Measurements from ENCODE around the gene SLC6A6.

DNA sequence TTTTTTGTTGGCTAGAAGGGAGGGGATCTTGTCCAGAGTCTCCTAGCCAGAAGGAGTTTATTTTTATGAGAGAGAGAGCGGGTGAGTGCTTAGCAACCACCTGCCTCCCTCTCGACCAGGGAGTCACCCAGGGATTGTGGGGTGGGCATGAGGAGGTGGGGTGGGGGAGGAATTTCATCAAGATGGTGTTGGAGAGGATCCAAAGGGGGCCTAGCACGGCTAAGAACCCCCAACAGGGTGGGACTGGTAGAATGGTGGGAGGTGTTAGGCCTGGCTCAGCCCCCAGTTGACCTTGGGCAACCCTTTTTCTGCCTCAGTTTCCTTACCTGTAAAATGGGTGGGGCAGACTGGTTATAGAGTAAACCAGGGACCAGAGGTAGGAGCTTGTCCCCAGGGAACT is 1.8 kb downstream of the SLC6A6 start:
- TF ChIP-seq, protein P1, sequence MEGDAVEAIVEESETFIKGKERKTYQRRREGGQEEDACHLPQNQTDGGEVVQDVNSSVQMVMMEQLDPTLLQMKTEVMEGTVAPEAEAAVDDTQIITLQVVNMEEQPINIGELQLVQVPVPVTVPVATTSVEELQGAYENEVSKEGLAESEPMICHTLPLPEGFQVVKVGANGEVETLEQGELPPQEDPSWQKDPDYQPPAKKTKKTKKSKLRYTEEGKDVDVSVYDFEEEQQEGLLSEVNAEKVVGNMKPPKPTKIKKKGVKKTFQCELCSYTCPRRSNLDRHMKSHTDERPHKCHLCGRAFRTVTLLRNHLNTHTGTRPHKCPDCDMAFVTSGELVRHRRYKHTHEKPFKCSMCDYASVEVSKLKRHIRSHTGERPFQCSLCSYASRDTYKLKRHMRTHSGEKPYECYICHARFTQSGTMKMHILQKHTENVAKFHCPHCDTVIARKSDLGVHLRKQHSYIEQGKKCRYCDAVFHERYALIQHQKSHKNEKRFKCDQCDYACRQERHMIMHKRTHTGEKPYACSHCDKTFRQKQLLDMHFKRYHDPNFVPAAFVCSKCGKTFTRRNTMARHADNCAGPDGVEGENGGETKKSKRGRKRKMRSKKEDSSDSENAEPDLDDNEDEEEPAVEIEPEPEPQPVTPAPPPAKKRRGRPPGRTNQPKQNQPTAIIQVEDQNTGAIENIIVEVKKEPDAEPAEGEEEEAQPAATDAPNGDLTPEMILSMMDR (IDR thresholded peaks at IDR 0.05), result no peak
- no peak for TF ChIP-seq POLR2A (IDR thresholded peaks at IDR 0.05)
- no peak for TF ChIP-seq EP300 (IDR thresholded peaks at IDR 0.05)

Data from stomach (tissue), 4 donors.